ENCODE data around the gene ASAP3. TPM values are rescaled to one million over a fixed set of nuclear protein-coding genes. Genes with fewer than 3 reads are reported as not detected.

The ASAP3 gene
- total RNA-seq, 4 donors from 2014 or later: 68.7 to 130 (median 88.5) TPM

Other genes with a start within 250 kb of the ASAP3 start
- 10 to 100 TPM; 60.9 to 85.3 (median 66.0) TPM for gene HNRNPR, start 139.9 kb downstream of the ASAP3 start, total RNA-seq
- 10 to 100 TPM; 21.1 to 38.2 (median 30.3) TPM for gene ZNF436, start 114.3 kb downstream of the ASAP3 start, total RNA-seq
- 10 to 100 TPM; 34.1 to 93.1 (median 43.2) TPM for gene TCEA3, start 59.4 kb downstream of the ASAP3 start, total RNA-seq
- gene E2F2, start 47.1 kb upstream of the ASAP3 start, total RNA-seq: 10 to 100 TPM in 2 of 4 donors, 1 to 10 TPM in 2; 4.5 to 12.9 (median 8.4) TPM
- gene ID3, start 75.3 kb upstream of the ASAP3 start, total RNA-seq: 100 to 1,000 TPM in 3 of 4 donors, 10 to 100 TPM in 1; 91.1 to 194 (median 149) TPM
- gene RPL11, start 207.6 kb upstream of the ASAP3 start, total RNA-seq: 1,000 to 10,000 TPM in 3 of 4 donors, 100 to 1,000 TPM in 1; 864 to 1,286 (median 1,238) TPM